Measurements from ENCODE around the gene DKKL1. TPM values are rescaled to one million over a fixed set of nuclear protein-coding genes. Genes with fewer than 3 reads are reported as not detected.

The DKKL1 gene
- total RNA-seq, 1 experiment from 2014 or later, result 1.0 TPM

DNA sequence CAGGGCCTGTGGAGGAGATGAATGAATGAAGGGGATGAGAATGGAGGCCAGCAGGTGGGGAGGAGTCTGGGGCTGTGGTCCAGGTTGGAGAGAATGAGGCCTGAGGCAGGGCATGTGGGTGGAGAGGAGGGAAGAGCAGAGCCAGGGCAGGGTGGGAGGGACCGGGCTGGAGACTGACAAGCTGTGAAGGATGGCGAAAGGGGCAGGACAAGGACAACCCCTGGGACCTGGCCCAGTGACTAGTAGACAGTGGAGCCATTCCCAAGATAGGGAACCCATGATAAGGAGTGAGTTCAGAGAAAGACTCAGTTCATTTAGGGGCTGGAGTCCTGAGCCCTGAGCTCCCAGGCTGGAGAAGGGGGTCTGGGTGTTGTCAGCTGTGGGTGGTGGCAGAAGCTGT is 56.5 kb downstream of the DKKL1 start:
- DNase-seq (ENCODE audit: low read depth, low spot score) (no peak), ATAC-seq (no peak)
- intact Hi-C loops (cut with micrococcal nuclease), result no loop called here
- H3K4me2 ChIP-seq (ENCODE audit: low read length), result no peak overlapping the region
- no peak overlapping the region for H2AFZ ChIP-seq (ENCODE audit: low read depth, low read length, poor library complexity, severe bottlenecking)
- CTCF ChIA-PET, result interaction anchor here (1.1 kb wide), 1 partner anchor 9 kb away, joined by 3 read pairs; no protein-coding TSS in a partner anchor
- no TSS peak for BruUV-seq (replicated peaks)
- no peak overlapping the region for H3K9ac ChIP-seq (ENCODE audit: low read length)
- RAD21 ChIA-PET (ENCODE audit: low non-redundant PET in 1 of 2, low total read pairs in 2 of 2, uncharacterized antibody in 2 of 2, unreplicated experiment in 2 of 2), result no interaction called here
- POLR2A ChIA-PET, result no interaction called here
- H3K9me3 ChIP-seq (ENCODE audit: control insufficient read depth in 1 of 2, insufficient read depth in 1 of 2, low read depth in 1 of 2, low read length in 2 of 2), result no peaks in the 10 kb centered on the region
- H3K36me3 ChIP-seq (ENCODE audit: control insufficient read depth in 1 of 2, insufficient read depth in 2 of 2, low read length in 2 of 2), result no peaks in the 10 kb centered on the region
- no peaks in the 10 kb centered on the region for H3K79me2 ChIP-seq (ENCODE audit: insufficient read depth, low read length)
- H3K9me2 ChIP-seq (ENCODE audit: insufficient read depth), result no peaks in the 10 kb centered on the region
- peaks cover 0 to 9% of the 10 kb centered on the region in 2 experiments; a peak in 2 of 4 replicates for H3K4me1 ChIP-seq (ENCODE audit: control insufficient read depth in 1 of 2, insufficient read depth in 2 of 2, low read length in 2 of 2)
- H3K27me3 ChIP-seq (ENCODE audit: insufficient read depth, low read length), result peaks cover 20% of the 10 kb centered on the region; the same call in 1 of the 2 replicates
- TF ChIP-seq POLR2A (IDR thresholded peaks at IDR 0.05; ENCODE audit: borderline replicate concordance, extremely low read depth, insufficient read depth, insufficient read length), result no peak
- TF ChIP-seq, protein P1, sequence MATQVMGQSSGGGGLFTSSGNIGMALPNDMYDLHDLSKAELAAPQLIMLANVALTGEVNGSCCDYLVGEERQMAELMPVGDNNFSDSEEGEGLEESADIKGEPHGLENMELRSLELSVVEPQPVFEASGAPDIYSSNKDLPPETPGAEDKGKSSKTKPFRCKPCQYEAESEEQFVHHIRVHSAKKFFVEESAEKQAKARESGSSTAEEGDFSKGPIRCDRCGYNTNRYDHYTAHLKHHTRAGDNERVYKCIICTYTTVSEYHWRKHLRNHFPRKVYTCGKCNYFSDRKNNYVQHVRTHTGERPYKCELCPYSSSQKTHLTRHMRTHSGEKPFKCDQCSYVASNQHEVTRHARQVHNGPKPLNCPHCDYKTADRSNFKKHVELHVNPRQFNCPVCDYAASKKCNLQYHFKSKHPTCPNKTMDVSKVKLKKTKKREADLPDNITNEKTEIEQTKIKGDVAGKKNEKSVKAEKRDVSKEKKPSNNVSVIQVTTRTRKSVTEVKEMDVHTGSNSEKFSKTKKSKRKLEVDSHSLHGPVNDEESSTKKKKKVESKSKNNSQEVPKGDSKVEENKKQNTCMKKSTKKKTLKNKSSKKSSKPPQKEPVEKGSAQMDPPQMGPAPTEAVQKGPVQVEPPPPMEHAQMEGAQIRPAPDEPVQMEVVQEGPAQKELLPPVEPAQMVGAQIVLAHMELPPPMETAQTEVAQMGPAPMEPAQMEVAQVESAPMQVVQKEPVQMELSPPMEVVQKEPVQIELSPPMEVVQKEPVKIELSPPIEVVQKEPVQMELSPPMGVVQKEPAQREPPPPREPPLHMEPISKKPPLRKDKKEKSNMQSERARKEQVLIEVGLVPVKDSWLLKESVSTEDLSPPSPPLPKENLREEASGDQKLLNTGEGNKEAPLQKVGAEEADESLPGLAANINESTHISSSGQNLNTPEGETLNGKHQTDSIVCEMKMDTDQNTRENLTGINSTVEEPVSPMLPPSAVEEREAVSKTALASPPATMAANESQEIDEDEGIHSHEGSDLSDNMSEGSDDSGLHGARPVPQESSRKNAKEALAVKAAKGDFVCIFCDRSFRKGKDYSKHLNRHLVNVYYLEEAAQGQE (IDR thresholded peaks at IDR 0.05; ENCODE audit: low read depth), result no peak
- TF ChIP-seq, protein P2, sequence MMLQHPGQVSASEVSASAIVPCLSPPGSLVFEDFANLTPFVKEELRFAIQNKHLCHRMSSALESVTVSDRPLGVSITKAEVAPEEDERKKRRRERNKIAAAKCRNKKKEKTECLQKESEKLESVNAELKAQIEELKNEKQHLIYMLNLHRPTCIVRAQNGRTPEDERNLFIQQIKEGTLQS (IDR thresholded peaks at IDR 0.05), result no peak
- TF ChIP-seq EZH2phosphoT487 (IDR thresholded peaks at IDR 0.05; ENCODE audit: borderline replicate concordance), result no peak
- TF ChIP-seq SP1 (IDR thresholded peaks at IDR 0.05; ENCODE audit: low read depth), result no peak
- no peak for TF ChIP-seq SIN3A (IDR thresholded peaks at IDR 0.05; ENCODE audit: low read depth)
- TF ChIP-seq, protein P3, sequence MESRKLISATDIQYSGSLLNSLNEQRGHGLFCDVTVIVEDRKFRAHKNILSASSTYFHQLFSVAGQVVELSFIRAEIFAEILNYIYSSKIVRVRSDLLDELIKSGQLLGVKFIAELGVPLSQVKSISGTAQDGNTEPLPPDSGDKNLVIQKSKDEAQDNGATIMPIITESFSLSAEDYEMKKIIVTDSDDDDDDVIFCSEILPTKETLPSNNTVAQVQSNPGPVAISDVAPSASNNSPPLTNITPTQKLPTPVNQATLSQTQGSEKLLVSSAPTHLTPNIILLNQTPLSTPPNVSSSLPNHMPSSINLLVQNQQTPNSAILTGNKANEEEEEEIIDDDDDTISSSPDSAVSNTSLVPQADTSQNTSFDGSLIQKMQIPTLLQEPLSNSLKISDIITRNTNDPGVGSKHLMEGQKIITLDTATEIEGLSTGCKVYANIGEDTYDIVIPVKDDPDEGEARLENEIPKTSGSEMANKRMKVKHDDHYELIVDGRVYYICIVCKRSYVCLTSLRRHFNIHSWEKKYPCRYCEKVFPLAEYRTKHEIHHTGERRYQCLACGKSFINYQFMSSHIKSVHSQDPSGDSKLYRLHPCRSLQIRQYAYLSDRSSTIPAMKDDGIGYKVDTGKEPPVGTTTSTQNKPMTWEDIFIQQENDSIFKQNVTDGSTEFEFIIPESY (IDR thresholded peaks at IDR 0.05; ENCODE audit: extremely low read depth, insufficient replicate concordance, low read length), result no peak
- TF ChIP-seq JUND (IDR thresholded peaks at IDR 0.05), result no peak
- no peak for TF ChIP-seq ZFX (IDR thresholded peaks at IDR 0.05)
- TF ChIP-seq SRF (IDR thresholded peaks at IDR 0.05; ENCODE audit: low read depth), result no peak
- no peak for TF ChIP-seq ELF1 (IDR thresholded peaks at IDR 0.05; ENCODE audit: borderline replicate concordance, low read depth)
- no peak for TF ChIP-seq TCF7L2 (IDR thresholded peaks at IDR 0.05; ENCODE audit: borderline replicate concordance, extremely low read depth, insufficient read depth, insufficient read length)
- TF ChIP-seq, protein P4, sequence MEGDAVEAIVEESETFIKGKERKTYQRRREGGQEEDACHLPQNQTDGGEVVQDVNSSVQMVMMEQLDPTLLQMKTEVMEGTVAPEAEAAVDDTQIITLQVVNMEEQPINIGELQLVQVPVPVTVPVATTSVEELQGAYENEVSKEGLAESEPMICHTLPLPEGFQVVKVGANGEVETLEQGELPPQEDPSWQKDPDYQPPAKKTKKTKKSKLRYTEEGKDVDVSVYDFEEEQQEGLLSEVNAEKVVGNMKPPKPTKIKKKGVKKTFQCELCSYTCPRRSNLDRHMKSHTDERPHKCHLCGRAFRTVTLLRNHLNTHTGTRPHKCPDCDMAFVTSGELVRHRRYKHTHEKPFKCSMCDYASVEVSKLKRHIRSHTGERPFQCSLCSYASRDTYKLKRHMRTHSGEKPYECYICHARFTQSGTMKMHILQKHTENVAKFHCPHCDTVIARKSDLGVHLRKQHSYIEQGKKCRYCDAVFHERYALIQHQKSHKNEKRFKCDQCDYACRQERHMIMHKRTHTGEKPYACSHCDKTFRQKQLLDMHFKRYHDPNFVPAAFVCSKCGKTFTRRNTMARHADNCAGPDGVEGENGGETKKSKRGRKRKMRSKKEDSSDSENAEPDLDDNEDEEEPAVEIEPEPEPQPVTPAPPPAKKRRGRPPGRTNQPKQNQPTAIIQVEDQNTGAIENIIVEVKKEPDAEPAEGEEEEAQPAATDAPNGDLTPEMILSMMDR (IDR thresholded peaks at IDR 0.05 in 2 of 3, conservative IDR thresholded peaks at IDR 0.05 in 1 of 3; ENCODE audit: borderline replicate concordance in 1 of 3, insufficient read depth in 1 of 3, low read depth in 2 of 3, low read length in 2 of 3), result no peak
- TF ChIP-seq EZH2 (IDR thresholded peaks at IDR 0.05), result no peak
- no peak for TF ChIP-seq EGR1 (IDR thresholded peaks at IDR 0.05; ENCODE audit: low read depth)
- no peak for TF ChIP-seq ZNF274 (IDR thresholded peaks at IDR 0.05; ENCODE audit: low read depth, low read length)
- no peak for TF ChIP-seq CBX3 (IDR thresholded peaks at IDR 0.05; ENCODE audit: low read depth)
- no peak for TF ChIP-seq POLR2AphosphoS5 (IDR thresholded peaks at IDR 0.05; ENCODE audit: low read depth, low read length)
- TF ChIP-seq, protein P5, sequence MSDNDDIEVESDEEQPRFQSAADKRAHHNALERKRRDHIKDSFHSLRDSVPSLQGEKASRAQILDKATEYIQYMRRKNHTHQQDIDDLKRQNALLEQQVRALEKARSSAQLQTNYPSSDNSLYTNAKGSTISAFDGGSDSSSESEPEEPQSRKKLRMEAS (IDR thresholded peaks at IDR 0.05), result no peak
- TF ChIP-seq CEBPB (IDR thresholded peaks at IDR 0.05; ENCODE audit: low read depth), result no peak
- no peaks in the 10 kb centered on the region for H4K20me1 ChIP-seq (ENCODE audit: insufficient read depth)
- no peak overlapping the region for H3K27ac ChIP-seq (ENCODE audit: low read depth, low read length)
- H3K4me3 ChIP-seq (replicated peaks in 1 of 2; ENCODE audit: low read depth in 1 of 2, low read length in 2 of 2), result no peak overlapping the region
